HG02678 (cell line): ENCODE data around the gene KIAA0319L.
A peak's percentile ranks its signal among the peaks of the same experiment; 100 is the strongest.

Source experiments
- ATAC-seq: cut with Tn5 transposase; IDR thresholded peaks from one replicate; pipeline ENCODE4 v1.9.1; 2021; ENCODE audit warnings: mild to moderate bottlenecking, moderate library complexity; ENCODE audit not compliant: unreplicated experiment

The KIAA0319L gene

DNA sequence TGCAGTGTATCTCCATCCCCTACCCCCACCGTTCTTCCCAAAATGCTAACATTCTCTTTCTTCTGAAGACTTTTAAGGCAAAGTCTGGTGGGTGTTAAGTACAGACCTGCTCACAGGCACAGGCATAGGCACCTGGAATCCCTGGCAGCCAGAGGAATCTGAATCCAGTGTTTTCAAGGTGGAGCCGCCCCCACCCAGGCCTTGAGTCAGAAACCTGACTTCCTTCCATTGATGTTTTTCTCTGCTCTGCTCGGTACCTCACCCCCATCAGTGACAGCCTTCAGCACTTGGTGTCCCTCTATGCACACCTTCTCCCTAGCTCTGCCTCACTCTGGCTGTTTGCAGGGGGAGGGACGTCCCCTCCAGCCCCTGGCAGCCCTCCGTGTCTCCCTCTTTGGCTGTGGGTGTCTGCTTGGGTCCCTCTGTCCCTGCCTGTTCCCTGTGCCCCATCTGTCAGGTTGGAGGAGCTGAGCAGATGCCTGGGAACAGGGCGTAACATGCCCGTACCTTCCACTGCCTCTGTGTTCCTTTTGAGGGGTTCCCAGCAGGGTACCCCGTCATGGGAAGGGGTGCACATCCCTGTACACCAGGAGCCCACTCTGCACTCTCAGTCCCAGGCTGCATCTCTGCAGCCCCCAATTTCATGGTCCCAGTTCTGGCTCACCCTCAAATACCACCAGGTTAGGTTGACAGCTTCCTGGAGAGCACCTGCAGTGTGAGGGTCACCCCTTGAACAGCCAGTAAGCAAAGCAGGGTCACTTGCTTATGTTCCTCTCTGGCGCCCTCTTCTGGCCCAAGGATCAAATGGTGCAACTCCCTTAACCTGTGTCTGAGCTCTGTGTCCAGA, 7.1 kb upstream of the KIAA0319L start:
- ATAC-seq = no peak

DNA sequence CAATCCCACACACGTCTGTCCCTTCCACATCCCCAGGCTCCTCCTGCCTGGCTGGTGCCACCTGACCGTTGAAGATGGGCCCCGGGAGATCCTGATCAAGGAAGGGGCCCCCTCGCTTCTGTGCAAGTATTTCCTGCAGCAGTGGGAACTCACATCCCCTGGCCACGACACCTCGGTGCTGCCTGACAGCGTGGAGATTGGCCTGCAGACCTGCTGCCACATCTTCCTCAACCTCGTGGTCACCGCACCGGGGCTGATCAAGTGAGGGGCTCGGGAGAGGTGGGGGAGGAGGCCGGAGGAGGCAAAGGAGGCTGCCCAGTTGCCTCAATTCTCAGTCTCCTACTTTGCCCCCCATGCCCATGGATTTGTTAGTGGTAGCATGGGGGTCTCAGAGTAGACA, 6.0 kb upstream of the KIAA0319L start:
- no peak for ATAC-seq

DNA sequence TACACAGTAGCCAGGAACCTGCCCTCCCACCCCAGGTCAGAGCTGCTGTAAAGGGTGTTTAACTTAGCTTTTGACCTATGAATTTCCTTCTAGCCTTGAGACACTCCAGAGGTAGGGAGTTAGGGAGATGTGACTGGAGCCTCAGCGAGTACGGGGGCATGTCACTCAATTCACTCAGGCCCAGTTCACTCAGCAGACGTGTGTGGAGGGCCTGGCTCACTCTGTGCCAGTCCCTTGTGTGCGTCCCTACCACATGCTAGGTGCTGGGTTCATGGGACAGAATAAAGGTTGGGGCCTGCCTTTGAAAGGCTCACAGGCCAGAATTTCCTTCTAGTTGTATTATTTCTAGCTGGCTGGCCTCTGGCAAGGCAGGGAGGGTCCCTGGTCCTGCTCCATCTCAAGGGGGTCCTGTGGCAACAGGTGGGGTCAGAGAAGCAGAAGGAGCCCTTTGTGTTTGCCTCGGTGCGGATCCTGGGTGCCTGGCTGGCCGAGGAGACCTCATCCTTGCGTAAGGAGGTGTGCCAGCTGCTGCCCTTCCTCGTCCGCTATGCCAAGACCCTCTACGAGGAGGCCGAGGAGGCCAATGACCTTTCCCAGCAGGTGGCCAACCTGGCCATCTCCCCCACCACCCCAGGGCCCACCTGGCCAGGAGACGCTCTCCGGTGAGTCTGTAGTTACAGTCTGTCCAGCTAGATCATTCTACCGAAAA, 4.9 kb upstream of the KIAA0319L start:
- ATAC-seq = no peak

DNA sequence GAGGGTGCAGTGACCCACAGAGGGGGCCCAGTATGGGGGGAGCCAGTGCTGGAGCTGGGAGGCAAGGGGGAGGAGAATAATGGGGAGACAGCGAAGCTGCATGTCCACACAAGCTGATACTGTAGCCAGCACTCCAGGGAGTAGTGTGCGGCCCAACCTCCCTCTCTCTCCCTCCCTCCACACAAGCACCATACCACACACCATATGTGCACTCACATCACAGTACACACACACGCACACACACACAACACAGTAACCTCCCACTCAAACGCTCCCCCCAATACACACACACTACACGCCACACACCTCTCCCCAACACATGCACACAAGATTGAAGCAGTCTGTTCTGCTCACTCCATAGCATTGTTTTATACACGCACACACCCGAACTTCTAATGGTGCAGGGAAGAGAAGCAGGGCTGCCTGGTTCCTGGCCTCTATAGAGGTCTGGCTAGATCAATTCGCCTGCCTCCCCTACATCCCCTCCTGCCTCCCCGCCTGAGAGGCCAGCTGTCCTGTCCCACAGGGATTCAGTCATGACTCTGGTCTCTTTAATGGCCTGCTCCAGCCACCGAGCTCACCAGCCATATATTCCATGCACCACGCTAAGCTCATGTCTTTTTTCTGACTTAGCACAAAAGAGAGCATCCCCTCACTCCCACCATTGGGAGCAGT, 4.2 kb upstream of the KIAA0319L start:
- no peak for ATAC-seq

DNA sequence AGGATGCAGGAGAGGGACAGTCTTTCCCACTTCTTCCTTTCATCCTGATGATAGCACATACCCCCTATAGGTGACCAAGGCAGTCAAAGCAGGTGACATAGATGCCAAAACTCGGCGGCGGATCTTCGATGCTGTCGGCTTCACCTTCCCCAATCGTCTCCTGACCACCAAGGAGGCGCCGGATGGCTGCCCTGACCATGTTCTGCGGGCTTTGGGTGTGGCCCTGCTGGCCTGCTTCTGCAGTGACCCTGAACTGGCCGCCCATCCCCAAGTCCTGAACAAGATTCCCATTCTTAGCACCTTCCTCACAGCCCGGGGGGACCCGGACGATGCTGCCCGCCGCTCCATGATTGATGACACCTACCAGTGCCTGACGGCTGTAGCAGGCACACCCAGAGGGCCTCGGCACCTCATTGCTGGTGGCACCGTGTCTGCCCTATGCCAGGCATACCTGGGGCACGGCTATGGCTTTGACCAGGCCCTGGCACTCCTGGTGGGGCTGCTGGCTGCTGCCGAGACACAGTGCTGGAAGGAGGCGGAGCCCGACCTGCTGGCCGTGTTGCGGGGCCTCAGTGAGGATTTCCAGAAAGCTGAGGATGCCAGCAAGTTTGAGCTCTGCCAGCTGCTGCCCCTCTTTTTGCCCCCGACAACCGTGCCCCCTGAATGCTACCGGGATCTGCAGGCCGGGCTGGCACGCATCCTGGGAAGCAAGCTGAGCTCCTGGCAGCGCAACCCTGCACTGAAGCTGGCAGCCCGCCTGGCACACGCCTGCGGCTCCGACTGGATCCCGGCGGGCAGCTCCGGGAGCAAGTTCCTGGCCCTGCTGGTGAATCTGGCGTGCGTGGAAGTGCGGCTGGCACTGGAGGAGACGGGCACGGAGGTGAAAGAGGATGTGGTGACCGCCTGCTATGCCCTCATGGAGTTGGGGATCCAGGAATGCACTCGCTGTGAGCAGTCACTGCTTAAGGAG, 3.3 kb upstream of the KIAA0319L start:
- no peak for ATAC-seq

DNA sequence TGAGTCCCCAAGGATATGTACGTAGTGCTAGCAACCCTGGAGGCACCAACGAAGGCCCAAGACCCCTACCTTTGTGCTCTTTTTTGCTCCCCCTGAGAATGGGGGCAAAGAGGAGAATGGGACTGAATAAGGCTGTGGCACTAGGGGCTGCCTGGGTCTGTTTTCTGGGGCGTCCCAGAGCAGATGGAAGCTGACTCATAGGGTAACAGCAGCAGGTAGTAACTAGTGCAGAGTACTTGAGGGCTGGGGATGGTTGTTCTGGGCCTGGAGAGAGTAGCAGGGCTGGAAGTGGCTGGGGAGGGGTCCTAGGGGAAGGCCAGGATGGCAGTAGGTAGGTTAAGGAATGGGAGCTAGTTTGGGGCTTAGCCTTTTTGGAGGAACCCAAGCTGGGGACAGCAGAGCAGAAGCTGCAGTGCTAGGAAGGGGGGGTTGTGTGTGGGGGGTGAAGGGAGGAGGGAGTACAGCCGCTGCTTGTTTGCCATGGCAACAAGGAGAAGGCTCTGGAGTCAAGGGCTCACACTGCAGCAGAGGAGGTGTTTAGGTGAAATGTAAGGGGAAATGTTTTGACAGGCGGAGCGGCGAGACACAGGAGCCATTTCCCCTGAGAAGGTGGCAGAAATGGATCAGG, 2.2 kb upstream of the KIAA0319L start:
- no peak for ATAC-seq

DNA sequence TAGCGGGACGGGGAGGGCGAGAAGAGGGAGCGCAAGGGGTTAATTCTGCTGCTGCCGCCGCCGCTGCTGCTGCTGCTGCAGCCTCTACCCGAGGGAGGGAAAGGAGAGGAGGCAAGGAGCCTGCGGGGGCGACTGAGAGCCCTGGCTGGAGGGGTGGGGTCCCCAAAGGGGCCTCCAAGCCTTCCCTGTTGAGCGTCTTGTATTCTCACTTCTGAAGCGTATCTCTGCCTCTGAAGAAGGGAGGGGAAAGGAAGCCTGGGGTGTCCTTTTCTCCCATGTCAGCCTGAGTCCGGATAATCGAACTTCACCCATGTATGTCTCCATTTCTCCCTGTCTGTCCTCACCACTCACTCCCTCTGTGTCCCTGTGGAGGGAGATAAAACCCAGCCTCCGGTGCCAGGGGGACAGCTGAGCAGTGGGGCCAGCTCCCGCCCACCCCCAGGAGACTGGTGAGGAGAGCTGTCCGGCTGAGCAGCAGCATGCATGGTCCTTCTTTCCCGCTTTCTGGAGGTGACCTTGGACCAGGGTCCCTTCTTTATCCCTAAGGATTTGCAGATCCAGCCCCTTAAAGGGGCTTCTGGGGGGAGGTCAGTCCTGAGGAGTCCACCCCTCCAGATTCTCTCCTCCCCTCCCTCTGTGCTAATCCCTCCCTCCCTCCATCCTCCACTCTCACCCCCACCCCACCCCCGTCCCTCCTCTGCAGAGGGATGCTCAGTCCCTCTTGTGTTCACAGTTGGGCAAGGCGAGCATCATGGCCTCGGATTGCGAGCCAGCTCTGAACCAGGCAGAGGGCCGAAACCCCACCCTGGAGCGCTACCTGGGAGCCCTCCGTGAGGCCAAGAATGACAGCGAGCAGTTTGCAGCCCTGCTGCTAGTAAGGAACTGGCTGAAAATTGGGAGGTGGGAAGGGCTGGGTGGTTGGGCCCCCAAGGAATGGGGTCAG, 1.4 kb upstream of the KIAA0319L start:
- ATAC-seq = no peak

DNA sequence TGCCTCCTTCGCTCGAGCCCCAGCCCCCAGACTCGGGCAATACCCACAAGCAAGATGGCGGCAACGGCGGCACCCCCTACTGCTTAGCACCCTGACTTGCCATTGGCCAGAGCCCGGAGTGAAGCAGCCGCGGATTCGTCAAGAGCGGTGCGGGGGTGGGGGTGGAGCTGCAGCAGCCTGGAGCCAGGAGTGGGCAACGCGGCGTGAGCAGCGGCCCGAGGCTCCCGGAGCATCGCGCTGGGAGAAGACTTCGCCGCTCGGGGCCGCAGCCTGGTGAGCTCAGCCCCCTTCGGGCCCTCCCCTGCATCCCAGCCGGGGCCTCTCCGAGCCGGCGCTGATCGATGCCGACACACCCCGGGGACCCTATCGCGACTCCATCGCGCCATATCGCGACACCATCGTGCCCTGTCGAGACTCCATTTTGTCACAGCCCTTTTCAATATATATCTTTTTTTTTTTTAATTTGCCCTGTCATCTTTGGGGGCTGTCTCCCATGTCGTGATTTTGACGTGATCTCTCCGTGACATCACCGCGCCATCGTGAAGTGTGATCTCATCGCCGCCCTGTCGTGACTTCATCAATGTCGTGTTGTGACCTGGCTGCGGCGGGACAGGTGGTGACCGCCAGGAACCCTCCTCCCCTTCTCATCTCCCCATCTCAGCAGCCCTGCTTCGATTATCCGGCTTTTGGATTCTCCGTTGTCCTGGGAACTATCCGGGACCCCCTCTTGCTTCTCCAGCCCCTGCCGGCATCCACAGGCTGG, 589 bp upstream of the KIAA0319L start, which contains the start of gene NCDN:
NCDN (plus strand) TSS at position 189 of the 763 bp plus-strand sequence; CDS start at position 581, 392 bp downstream.
- peak; percentile 84 for ATAC-seq

DNA sequence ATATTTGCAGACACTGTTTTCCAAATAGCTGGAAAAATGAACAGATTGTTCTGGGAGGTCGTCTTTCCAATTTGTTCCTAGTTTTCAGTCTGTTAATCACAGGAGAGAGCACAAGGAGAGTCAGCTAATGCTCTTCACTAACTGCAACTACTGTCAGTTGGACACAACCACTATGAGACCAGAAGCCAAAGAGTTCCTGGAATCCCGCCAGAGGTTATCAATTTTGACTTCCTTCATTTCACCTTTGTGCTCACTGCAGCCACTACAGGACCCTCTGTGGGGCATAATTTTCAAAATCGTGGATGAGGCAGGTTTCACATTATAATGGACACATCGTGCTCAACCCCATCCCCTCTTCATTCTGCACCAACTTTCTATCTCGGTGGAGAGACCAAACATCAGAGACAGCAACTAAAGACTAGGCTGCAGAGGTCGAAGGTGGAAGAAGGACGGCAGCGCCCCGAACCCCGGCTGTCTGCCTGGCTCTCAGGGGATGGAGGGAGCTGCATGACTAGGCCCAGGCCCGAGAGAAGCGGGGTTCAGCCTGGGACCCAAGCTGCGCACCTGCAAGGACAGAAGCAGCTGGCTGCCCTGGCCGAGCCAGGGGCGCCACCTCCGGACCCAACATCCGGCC, 602 bp downstream of the KIAA0319L start:
- ATAC-seq = no peak

DNA sequence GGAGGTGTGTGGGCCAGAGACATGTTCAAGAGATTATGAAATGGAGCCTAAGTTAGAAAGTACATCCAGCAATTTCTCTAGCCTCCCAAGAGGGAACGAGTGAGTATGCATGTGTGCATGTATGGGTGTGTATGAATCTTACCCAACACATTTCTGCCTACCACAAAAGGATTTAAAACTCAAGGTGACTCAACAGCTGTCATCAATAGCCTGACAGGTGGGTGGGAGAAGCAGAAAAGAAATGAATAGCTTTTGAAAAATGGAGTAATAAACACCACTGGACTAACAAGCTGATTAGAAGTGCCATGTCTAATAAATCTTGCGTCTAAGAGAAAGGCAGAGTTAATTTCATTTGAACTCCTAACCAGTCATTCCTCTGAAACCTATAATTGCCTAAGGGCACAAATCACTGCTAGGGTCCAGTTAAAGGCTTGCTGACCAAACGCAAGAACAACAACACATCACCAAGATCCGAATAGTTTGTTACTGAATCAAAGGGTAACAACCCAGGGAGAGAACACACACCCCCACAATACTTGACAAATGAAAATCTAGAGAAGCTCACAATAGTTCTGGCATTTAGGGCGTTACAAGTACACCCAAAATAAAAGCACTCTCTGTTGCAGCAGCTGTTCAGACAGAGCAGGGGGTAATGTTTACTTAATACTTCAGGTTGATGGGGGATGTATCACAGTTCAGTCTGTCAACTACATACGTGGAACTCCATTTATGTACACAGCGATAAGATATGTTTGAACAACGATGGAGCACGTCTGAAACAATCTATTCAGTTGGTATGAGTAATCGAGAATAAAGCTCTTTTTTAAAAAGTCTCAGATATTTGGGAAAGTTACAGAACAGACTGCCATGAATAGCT, 1.4 kb downstream of the KIAA0319L start:
- no peak for ATAC-seq

DNA sequence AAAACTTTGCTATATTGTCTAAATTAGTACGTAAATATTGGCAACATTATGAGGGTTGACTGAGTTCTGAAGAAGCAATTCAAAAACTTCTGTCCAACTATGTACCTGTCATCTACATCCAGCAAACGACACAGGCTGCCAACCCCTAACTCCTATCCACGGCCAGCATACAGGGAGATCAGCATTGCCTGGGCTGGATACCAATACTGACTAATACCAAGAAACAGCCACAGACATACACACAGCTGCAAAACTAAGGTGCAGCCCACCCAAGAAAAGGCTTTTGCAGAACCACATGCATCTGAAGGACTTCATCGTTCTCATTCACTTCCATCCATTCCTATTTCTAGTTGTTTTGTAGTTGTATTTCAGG, 2.0 kb downstream of the KIAA0319L start:
- no peak for ATAC-seq

DNA sequence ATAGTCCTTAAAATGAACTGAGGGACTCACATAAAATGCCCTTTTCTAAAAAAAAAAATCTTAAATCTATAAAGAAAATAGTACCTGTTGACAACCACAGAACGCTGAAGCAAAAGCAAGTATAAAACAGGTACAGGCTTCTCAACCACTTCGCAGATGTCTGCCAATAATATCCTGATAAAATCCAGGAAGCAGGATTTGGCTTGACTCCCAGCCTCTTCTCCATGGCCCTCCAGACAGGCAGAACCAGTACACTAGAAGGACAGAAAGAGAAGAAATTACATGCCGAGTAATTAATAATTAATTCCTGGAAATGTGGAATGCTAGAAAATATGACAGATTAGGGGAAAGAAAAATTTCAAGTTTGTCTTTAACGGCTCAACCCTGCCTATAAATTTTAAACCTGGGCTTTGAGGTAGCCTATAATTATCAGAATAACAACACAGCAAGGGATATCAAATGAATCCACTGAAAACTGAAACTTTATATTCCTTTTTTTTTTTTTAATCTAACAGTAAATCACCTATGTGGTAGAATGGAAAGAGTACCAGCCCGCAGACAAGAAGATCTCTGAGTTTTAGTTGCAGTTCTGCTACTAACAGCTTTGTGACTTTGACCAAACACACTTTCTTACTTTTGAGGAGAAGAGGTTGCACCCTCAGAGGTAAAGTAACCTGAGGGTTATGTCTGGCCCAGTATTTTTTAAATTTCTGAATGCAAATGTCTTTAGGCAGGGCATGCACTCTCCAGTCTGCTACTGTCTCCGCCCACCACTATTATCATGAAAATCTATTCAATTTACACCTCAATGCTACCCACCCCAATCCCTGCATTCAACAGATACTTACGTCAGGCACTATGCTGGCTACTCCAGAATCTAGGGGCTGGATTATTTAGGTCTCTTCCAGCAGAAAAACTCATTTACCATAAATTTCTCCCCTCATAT, 2.7 kb downstream of the KIAA0319L start:
- no peak for ATAC-seq

DNA sequence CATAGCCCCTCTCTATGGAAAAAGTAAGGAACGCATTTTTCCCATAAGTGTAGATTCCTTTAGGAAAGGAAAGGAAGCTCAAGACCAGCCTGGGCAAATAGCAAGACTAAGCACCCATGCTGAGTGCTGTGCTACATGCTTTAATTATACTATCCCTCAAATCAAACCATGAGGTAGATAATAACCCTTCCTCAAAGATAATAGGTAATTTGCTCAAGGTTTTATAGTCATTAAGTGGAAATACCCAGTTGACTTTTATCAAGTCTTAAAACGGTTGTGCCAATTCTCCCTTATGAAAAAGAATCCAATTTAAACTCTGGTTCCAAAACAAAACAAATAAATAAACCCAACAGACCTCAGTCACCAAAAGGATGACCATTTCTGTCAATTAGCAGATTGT, 3.4 kb downstream of the KIAA0319L start:
- no peak for ATAC-seq

DNA sequence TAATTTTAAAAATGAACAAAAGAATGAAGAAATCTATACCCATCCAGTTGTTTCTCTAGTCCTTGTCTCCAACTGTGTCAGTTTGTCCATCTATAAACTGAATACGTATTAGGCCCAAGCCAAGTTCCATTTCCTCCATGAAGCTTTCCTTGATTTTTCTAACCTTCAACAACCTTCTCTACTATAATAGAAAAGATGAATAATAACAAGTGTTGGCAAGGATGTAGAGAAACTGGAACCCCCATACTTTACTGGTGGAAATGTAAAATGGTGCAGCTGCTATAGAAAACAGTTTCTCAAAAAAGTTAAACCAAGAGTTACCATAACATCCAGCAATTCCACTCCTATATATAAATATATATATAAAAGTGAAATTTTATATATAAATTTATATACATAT, 10.6 kb downstream of the KIAA0319L start:
- no peak for ATAC-seq

DNA sequence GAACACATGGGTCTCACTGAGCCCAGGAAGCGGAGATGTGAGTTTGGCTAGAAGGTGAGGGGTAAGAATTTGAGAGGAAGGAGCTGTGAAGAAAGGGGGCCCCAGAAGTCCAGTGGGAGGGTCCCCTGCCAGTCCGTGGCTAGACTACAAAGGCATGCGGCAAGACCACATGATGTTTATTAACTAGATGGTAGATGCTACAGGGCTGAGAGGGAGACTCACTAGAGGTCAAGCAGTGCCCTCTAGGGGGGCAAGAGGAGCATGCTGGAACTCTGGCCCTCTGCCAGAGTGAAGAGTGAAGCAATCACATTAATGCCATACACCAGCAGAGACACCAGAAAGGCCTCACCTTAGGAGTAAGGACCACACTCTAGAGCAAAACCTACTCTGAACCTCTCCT, 12.2 kb downstream of the KIAA0319L start:
- no peak for ATAC-seq

DNA sequence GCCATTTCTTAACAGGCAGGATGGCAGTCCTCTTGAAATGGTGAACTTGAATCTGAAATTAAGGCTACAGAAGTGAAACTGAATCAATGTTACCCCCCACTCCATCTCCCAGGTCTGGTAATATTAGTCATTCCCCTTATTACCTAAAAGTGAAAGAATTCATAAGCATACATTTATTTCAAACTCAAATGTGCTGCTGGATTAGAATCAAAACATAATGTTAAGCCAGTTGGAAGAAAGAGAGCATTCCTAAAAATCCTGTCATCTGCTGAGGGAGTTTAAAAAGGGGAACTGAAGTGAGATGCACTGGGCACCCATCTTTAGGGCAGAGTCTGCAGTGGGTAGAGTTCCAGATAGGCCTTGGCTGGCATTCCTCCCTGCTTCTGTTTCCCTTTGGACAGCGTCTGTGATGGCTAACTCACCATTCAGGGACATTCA, 17.4 kb downstream of the KIAA0319L start:
- ATAC-seq = no peak
